Activated naive CD8-positive, alpha-beta T cell treated with anti-CD3 and anti-CD28 coated beads, Interleukin-2, amount 50 U/mL, for 24 hours (primary cell): ENCODE measurements around the gene P2RX7.
"Not testable (repeated sequence)": the region's sequence is repeated elsewhere in the genome, so short reads cannot be mapped to it uniquely, and the experiment has no call there.

ENCODE experiments used
- ATAC-seq: fragments of 150-1000 bp; cut with Tn5 transposase; one replicate; pipeline ENCODE4 v1.10.0; 2021
- DNase-seq: peaks from one replicate; pipeline ENCODE4 v3.0.0; 2021
- H3K27ac Mint-ChIP-seq: one replicate; pipeline ENCODE4 v1.8.0; 2021; ENCODE audit warnings: mild to moderate bottlenecking, mixed read lengths
- H3K27me3 Mint-ChIP-seq: one replicate; pipeline ENCODE4 v1.8.0; 2021; ENCODE audit warnings: mixed read lengths
- H3K36me3 Mint-ChIP-seq: one replicate; pipeline ENCODE4 v1.8.0; 2021; ENCODE audit warnings: low read depth, mixed read lengths
- H3K4me1 Mint-ChIP-seq: one replicate; pipeline ENCODE4 v1.8.0; 2021; ENCODE audit warnings: mixed read lengths
- H3K4me3 Mint-ChIP-seq: one replicate; pipeline ENCODE4 v1.8.0; 2021; ENCODE audit warnings: mild to moderate bottlenecking, moderate library complexity, mixed read lengths
- H3K9me3 Mint-ChIP-seq: one replicate; pipeline ENCODE4 v1.8.0; 2021; ENCODE audit warnings: mixed read lengths

Gene P2RX7

DNA sequence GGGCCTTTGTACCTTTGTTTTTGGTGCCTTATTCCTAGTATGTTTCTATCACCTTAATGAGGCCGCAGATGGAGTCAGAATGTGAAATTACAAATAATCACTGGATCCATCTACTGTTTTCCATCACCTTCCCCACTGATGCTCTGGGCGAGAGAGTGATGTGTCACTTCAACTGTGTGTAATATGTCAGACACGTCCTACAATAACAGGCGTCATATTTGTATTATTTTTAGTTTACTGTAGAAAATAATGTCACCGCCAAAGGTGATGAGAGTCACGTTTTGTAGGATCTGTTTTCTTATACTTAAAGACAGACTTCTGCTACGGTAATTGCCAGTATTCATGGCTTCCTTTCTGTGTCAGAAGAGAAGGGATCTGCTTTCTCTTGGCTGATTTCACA lies 54.8 kb downstream of the P2RX7 start:
- no peak overlapping the region for H3K27ac Mint-ChIP-seq
- no peak for ATAC-seq
- no peaks in the 10 kb centered on the region for H3K36me3 Mint-ChIP-seq
- no peaks in the 10 kb centered on the region for H3K27me3 Mint-ChIP-seq
- H3K4me3 Mint-ChIP-seq = no peak overlapping the region
- peaks cover 7% of the 10 kb centered on the region for H3K4me1 Mint-ChIP-seq
- no peaks in the 10 kb centered on the region for H3K9me3 Mint-ChIP-seq
- DNase-seq = no peak

- no peaks in the 10 kb centered on the region for H3K36me3 Mint-ChIP-seq
- no peak for ATAC-seq
- DNase-seq = no peak
- H3K4me1 Mint-ChIP-seq = peaks cover 10% of the 10 kb centered on the region
- no peak overlapping the region for H3K4me3 Mint-ChIP-seq
- no peak overlapping the region for H3K27ac Mint-ChIP-seq
- no peaks in the 10 kb centered on the region for H3K27me3 Mint-ChIP-seq
- H3K9me3 Mint-ChIP-seq = no peaks in the 10 kb centered on the region
Measured at GRCh38 chr12:121188227-121188626, 55.6 kb downstream of the P2RX7 start.

GRCh38 chr12:121189131-121189530 lies 56.5 kb downstream of the P2RX7 start:
- Mint-ChIP-seq H3K27ac (no peak overlapping the region), H3K36me3 (no peaks in the 10 kb centered on the region), H3K4me1 (peaks cover 10% of the 10 kb centered on the region), H3K27me3 (no peaks in the 10 kb centered on the region), H3K4me3 (no peak overlapping the region), H3K9me3 (no peaks in the 10 kb centered on the region)
- no peak for DNase-seq
- ATAC-seq = no peak

DNA sequence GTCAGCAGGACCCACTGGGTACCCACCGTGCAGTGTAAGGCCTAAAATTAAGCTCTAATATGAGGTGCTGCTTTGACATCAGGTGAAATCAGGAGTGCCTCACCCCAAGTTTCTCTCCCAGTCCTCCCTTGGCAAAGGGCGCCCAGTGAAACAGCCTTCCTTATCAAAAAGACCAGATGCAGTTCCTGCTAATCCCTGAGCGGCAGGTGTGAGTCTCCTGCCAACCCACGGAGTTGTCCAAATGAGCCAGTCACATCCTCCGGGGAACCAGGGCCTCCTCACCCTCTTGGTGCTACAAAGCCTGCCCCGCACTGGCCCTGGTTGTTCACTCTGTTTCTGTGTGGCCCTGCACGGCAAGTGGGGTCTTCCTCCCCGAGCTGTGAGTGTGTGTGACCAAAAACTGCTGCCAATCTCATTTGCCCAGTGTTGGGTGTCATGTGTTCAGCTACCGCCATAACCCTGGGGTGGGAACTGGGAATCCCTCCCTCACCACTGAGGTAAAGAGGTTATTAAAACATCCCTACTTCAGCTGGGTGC lies 57.0 kb downstream of the P2RX7 start:
- DNase-seq = no peak
- ATAC-seq = no peak
- no peak overlapping the region for H3K4me3 Mint-ChIP-seq
- H3K27ac Mint-ChIP-seq = no peak overlapping the region
- H3K4me1 Mint-ChIP-seq = peaks cover 10% of the 10 kb centered on the region
- no peaks in the 10 kb centered on the region for H3K27me3 Mint-ChIP-seq
- no peaks in the 10 kb centered on the region for H3K9me3 Mint-ChIP-seq
- H3K36me3 Mint-ChIP-seq = no peaks in the 10 kb centered on the region

DNA sequence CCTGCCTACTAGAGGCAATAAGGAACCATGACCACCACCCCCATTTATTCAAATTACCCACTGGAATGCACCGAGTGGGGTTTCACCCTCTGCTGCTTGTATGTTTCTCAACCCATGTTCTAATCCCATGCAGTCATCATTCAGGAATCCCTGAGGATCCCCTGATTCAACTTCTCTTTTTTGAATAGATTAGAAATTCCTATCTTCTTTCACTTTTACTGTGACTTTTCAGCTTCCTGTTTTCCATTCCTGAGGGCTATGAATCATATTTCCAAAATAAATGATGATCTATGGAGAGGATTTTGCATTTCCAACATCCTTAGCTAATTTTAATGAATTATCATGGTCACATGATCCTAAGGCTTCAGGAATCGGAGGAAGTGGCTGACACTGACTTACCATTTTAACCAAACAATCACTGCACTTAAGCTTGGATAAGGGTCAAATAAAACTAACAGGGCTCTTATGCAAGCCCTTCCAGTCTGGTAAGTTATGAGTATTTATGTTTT lies 57.9 kb downstream of the P2RX7 start:
- Mint-ChIP-seq H3K36me3 (no peaks in the 10 kb centered on the region), H3K9me3 (no peaks in the 10 kb centered on the region), H3K4me3 (no peak overlapping the region), H3K27me3 (no peaks in the 10 kb centered on the region), H3K4me1 (peaks cover 10% of the 10 kb centered on the region), H3K27ac (peak overlapping the region; percentile 66)
- ATAC-seq = no peak
- DNase-seq = no peak

- Mint-ChIP-seq H3K4me1 (peaks cover 10% of the 10 kb centered on the region), H3K4me3 (no peak overlapping the region), H3K27ac (no peak overlapping the region), H3K9me3 (no peaks in the 10 kb centered on the region), H3K27me3 (no peaks in the 10 kb centered on the region), H3K36me3 (no peaks in the 10 kb centered on the region)
- no peak for DNase-seq
- ATAC-seq = peak; percentile 33
Measured at GRCh38 chr12:121191151-121191550, 58.5 kb downstream of the P2RX7 start.

GRCh38 chr12:121196902-121197301 lies 64.2 kb downstream of the P2RX7 start:
- Mint-ChIP-seq H3K36me3 (no peaks in the 10 kb centered on the region), H3K27me3 (peaks cover 2% of the 10 kb centered on the region), H3K27ac (peak overlapping the region; percentile 21), H3K4me3 (no peak overlapping the region), H3K9me3 (no peaks in the 10 kb centered on the region), H3K4me1 (peaks cover 14% of the 10 kb centered on the region)
- ATAC-seq = no peak
- DNase-seq = no peak

DNA sequence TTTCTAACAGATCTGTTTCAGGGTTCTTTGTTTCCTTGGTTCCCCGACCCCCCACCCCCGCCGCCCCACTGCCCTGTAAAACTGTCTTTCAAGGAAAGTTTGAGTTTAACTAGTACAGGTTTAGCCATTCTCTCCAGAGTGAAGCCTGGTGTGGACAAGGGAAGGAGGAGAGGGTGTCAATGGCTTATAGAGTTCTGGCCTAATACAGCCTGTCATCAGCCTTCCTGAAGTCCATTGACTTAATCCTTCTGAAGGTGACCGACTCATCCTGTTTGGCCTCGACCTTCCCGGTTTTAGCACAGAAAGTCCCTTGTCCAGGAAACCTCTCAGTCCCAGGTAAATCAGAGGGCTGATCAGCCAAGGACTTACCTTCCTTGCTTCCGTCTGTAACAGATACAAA lies 66.3 kb downstream of the P2RX7 start:
- Mint-ChIP-seq H3K27ac (no peak overlapping the region), H3K9me3 (no peaks in the 10 kb centered on the region), H3K36me3 (no peaks in the 10 kb centered on the region), H3K4me3 (no peak overlapping the region), H3K4me1 (peaks cover 11% of the 10 kb centered on the region), H3K27me3 (peaks cover 2% of the 10 kb centered on the region)
- no peak for ATAC-seq
- no peak for DNase-seq

DNA sequence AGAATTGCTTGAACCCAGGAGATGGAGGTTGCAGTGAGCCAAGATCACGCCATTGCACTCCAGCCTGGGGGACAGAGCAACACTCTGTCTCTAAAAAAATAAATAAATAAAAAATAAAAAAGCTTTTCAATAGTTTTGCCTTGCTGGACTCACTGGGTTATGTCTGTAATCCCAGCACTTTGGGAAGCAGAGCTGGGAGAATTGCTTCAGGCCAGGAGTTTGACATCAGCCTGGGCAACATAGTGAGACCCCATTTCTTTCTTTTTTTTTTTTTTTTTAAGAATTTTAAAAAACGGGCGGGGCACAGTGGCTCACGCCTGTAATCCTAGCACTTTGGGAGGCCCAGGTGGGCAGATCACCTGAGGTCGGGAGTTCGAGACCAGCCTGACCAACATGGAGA lies 68.5 kb downstream of the P2RX7 start:
- DNase-seq, H3K4me3 Mint-ChIP-seq, H3K9me3 Mint-ChIP-seq, ATAC-seq, H3K36me3 Mint-ChIP-seq, H3K27ac Mint-ChIP-seq, H3K27me3 Mint-ChIP-seq: not testable (repeated sequence)
- H3K4me1 Mint-ChIP-seq = peaks cover 20% of the 10 kb centered on the region

DNA sequence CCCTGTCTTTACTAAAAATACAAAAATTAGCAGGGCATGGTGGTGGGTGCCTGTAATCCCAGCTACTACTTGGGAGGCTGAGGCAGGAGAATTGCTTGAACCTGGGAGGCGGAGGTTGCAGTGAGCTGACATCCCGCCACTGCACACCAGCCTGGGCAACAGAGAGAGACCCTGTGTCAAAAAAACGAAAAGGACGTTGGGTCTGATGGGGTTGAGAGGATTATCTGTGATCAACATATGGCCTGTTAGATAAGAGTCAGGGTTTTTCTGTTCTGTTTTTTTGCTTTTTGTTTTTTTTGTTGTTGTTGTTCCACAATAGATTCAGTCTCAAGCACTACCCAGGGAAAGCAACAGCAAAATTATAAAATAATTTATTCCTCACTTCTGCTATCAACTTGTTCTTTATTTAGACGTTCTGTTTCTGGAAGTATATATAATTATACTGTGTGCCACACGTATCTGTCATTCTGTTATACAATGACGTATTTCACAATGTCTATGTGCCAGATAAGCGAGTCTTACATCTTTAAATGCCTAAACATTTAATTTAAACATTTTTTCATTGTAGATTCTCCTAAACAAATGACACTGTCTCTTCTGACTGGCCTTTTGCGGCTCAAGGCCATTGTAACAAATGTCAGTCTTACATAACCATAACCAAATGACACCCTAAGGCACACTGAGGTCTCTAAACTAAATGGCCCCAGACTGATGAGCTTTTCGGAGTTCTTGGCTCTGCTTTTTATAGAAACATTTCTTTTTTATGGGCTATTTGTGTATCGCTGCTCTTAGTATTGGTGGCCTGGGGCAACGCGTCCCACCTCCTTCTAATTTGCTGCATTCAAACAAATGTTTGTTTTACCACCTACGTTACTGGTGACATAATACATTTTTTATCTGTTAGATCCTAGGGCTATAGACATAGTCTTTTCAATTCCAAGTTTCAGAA lies 70.0 kb downstream of the P2RX7 start:
- no peak overlapping the region for H3K4me3 Mint-ChIP-seq
- peaks cover 16% of the 10 kb centered on the region for H3K4me1 Mint-ChIP-seq
- DNase-seq (no peak), ATAC-seq (no peak)
- H3K36me3 Mint-ChIP-seq = no peaks in the 10 kb centered on the region
- H3K9me3 Mint-ChIP-seq = no peaks in the 10 kb centered on the region
- peaks cover 2% of the 10 kb centered on the region for H3K27me3 Mint-ChIP-seq
- no peak overlapping the region for H3K27ac Mint-ChIP-seq

- no peaks in the 10 kb centered on the region for H3K36me3 Mint-ChIP-seq
- H3K4me3 Mint-ChIP-seq = no peak overlapping the region
- ATAC-seq = no peak
- no peak overlapping the region for H3K27ac Mint-ChIP-seq
- H3K4me1 Mint-ChIP-seq = peaks cover 11% of the 10 kb centered on the region
- DNase-seq = no peak
- H3K27me3 Mint-ChIP-seq = no peaks in the 10 kb centered on the region
- no peaks in the 10 kb centered on the region for H3K9me3 Mint-ChIP-seq
Measured at GRCh38 chr12:121203482-121203881, 70.8 kb downstream of the P2RX7 start.

DNA sequence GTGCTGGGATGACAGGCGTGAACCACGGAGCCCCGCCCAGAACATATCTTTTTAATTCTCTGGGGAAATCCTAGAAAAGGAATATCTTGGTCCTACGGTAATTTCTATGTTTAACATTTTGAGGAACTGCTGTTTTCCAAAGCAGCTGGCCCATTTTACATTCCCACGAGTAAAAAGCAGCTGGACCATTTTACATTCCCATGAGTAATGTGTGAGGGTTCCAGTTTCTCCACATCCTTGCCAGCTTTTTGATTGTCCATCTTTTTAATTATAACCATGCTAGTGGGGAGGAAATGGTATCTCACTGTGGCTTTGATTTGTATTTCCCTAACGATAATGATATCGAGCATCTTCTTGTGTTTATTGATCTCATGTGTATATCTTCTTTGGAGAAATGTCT lies 72.8 kb downstream of the P2RX7 start:
- Mint-ChIP-seq H3K4me1 (peaks cover 15% of the 10 kb centered on the region), H3K36me3 (no peaks in the 10 kb centered on the region), H3K9me3 (no peaks in the 10 kb centered on the region), H3K27me3 (no peaks in the 10 kb centered on the region), H3K27ac (no peak overlapping the region), H3K4me3 (no peak overlapping the region)
- ATAC-seq = no peak
- no peak for DNase-seq

GRCh38 chr12:121208571-121208970 lies 75.9 kb downstream of the P2RX7 start:
- not testable (repeated sequence) for DNase-seq, H3K4me3 Mint-ChIP-seq, ATAC-seq, H3K36me3 Mint-ChIP-seq, H3K9me3 Mint-ChIP-seq, H3K27ac Mint-ChIP-seq, H3K27me3 Mint-ChIP-seq
- peaks cover 37% of the 10 kb centered on the region for H3K4me1 Mint-ChIP-seq

- Mint-ChIP-seq H3K4me1 (peaks cover 35% of the 10 kb centered on the region), H3K4me3 (peak overlapping the region; percentile 84), H3K9me3 (no peaks in the 10 kb centered on the region), H3K27ac (peak overlapping the region; percentile 59), H3K27me3 (no peaks in the 10 kb centered on the region), H3K36me3 (peaks cover 4% of the 10 kb centered on the region)
- ATAC-seq (no peak), DNase-seq (no peak)
Measured at GRCh38 chr12:121209221-121209620, 76.5 kb downstream of the P2RX7 start.
